Astrocyte (in vitro differentiated cells and primary cell): ENCODE data around the gene IFITM2. TPM values are rescaled to one million over a fixed set of nuclear protein-coding genes. Genes with fewer than 3 reads are reported as not detected.
"Not testable (repeated sequence)": the region's sequence is repeated elsewhere in the genome, so short reads cannot be mapped to it uniquely, and the experiment has no call there.

ENCODE experiments used
- DNase-seq: peaks from one replicate; pipeline ENCODE4 v3.0.0-alpha.2; 2010; ENCODE audit warnings: low read depth
- FAIRE-seq: peaks from 2 replicates; lab custom pipeline; 2011; peaks lifted over from hg19 to GRCh38; lab: Jason Lieb, UNC
- H2AFZ ChIP-seq: 2 replicates; pipeline ENCODE4 v1.6.0; 2012; ENCODE audit warnings: low read depth, low read length, inconsistent platforms
- H3K27ac ChIP-seq: 2 replicates; pipeline ENCODE4 v1.5.1; 2011; ENCODE audit warnings: low read depth, low read length, inconsistent platforms
- H3K27me3 ChIP-seq: 2 replicates; pipeline ENCODE4 v1.6.0; 2011; ENCODE audit warnings: low read length, inconsistent platforms; ENCODE audit not compliant: insufficient read depth
- H3K36me3 ChIP-seq: 2 replicates; pipeline ENCODE4 v1.5.1; 2011; ENCODE audit warnings: low read length, inconsistent platforms; ENCODE audit not compliant: insufficient read depth
- H3K4me1 ChIP-seq: 2 replicates; pipeline ENCODE4 v1.5.1; 2011; ENCODE audit warnings: low read length, inconsistent platforms; ENCODE audit not compliant: insufficient read depth
- H3K4me2 ChIP-seq: 2 replicates; pipeline ENCODE4 v1.6.0; 2012; ENCODE audit warnings: low read length, inconsistent platforms
- H3K4me3 ChIP-seq: 2 replicates; pipeline ENCODE4 v1.5.1; 2011; ENCODE audit warnings: low read depth, mild to moderate bottlenecking, low read length, inconsistent platforms; ENCODE audit not compliant: insufficient read depth
- H3K79me2 ChIP-seq: 2 replicates; pipeline ENCODE4 v1.6.0; 2012; ENCODE audit warnings: mild to moderate bottlenecking, low read length, inconsistent platforms; ENCODE audit not compliant: insufficient read depth
- H3K9ac ChIP-seq: 2 replicates; pipeline ENCODE4 v1.6.0; 2012; ENCODE audit warnings: mild to moderate bottlenecking, low read length, inconsistent platforms
- H3K9me3 ChIP-seq: 2 replicates; pipeline ENCODE4 v1.5.1; 2012; ENCODE audit warnings: low read depth, mild to moderate bottlenecking, low read length, inconsistent platforms; ENCODE audit not compliant: insufficient read depth
- H4K20me1 ChIP-seq: 2 replicates; pipeline ENCODE4 v1.6.0; 2012; ENCODE audit warnings: low read length, inconsistent platforms; ENCODE audit not compliant: insufficient read depth
- H3K27ac Mint-ChIP-seq: one replicate; pipeline ENCODE4 v1.8.0; 2021; ENCODE audit warnings: mild to moderate bottlenecking, mixed read lengths; ENCODE audit not compliant: unreplicated experiment
- H3K27me3 Mint-ChIP-seq: one replicate; pipeline ENCODE4 v1.8.0; 2021; ENCODE audit warnings: low read depth, mixed read lengths; ENCODE audit not compliant: unreplicated experiment
- H3K36me3 Mint-ChIP-seq: one replicate; pipeline ENCODE4 v1.8.0; 2021; ENCODE audit warnings: low read depth, mixed read lengths; ENCODE audit not compliant: unreplicated experiment
- H3K4me1 Mint-ChIP-seq: one replicate; pipeline ENCODE4 v1.8.0; 2021; ENCODE audit warnings: low read depth, mixed read lengths; ENCODE audit not compliant: unreplicated experiment
- H3K4me3 Mint-ChIP-seq: one replicate; pipeline ENCODE4 v1.8.0; 2021; ENCODE audit warnings: mild to moderate bottlenecking, moderate library complexity, mixed read lengths; ENCODE audit not compliant: unreplicated experiment
- H3K9me3 Mint-ChIP-seq: one replicate; pipeline ENCODE4 v1.8.0; 2021; ENCODE audit warnings: mild to moderate bottlenecking, mixed read lengths; ENCODE audit not compliant: unreplicated experiment
- CTCF ChIP-seq: IDR thresholded peaks from 2 replicates; pipeline ENCODE4 v1.5.1; 2011; ENCODE audit warnings: low read depth, mild to moderate bottlenecking, inconsistent platforms, low read length, moderate library complexity; ENCODE audit not compliant: insufficient read depth
- EZH2 ChIP-seq: IDR thresholded peaks from 2 replicates; pipeline ENCODE4 v1.6.1; 2012; ENCODE audit warnings: mild to moderate bottlenecking, low read length, inconsistent platforms; ENCODE audit not compliant: insufficient read depth
- total RNA-seq: library from RNA; stranded (reverse); gene quantifications from 2 replicates; pipeline ENCODE4 v1.2.1, GENCODE V29; 2021

The IFITM2 gene
- total RNA-seq, 1 donor from 2014 or later: 474 TPM

- no peak overlapping the region for H3K9ac ChIP-seq
- no peaks in the 10 kb centered on the region for H4K20me1 ChIP-seq
- no peaks in the 10 kb centered on the region for H3K27me3 Mint-ChIP-seq
- no peaks in the 10 kb centered on the region for H3K27me3 ChIP-seq
- H3K4me1 ChIP-seq: peaks cover 17% of the 10 kb centered on the region
- H3K4me1 Mint-ChIP-seq: peaks cover 12% of the 10 kb centered on the region
- TF ChIP-seq EZH2 (no peak), CTCF (no peak)
- H2AFZ ChIP-seq: no peak overlapping the region
- peaks cover 6% of the 10 kb centered on the region for H3K79me2 ChIP-seq
- no peak overlapping the region for H3K4me3 Mint-ChIP-seq
- H3K9me3 ChIP-seq: no peaks in the 10 kb centered on the region
- DNase-seq (no peak), FAIRE-seq (no peak)
- no peaks in the 10 kb centered on the region for H3K36me3 ChIP-seq
- no peak overlapping the region for H3K27ac Mint-ChIP-seq
- no peak overlapping the region for H3K4me2 ChIP-seq
- H3K27ac ChIP-seq: no peak overlapping the region
- peaks cover 2% of the 10 kb centered on the region for H3K9me3 Mint-ChIP-seq
- H3K36me3 Mint-ChIP-seq: peaks cover 4% of the 10 kb centered on the region
- no peak overlapping the region for H3K4me3 ChIP-seq
Observed at GRCh38 chr11:306645-307371, 808 bp upstream of the IFITM2 start.

- not testable (repeated sequence) for H3K9me3 ChIP-seq, H4K20me1 ChIP-seq, H3K9ac ChIP-seq, H2AFZ ChIP-seq, DNase-seq, H3K9me3 Mint-ChIP-seq, H3K36me3 Mint-ChIP-seq, H3K36me3 ChIP-seq, H3K27me3 ChIP-seq, FAIRE-seq, H3K27me3 Mint-ChIP-seq, H3K4me3 ChIP-seq, H3K27ac ChIP-seq, H3K79me2 ChIP-seq
- Mint-ChIP-seq H3K27ac (peak overlapping the region; percentile 81), H3K4me1 (peaks cover 25% of the 10 kb centered on the region), H3K4me3 (peak overlapping the region; percentile 94)
- Histone ChIP-seq H3K4me1 (peaks cover 19% of the 10 kb centered on the region), H3K4me2 (peak overlapping the region; percentile 91)
Observed at GRCh38 chr11:308740-309665, 1.4 kb downstream of the IFITM2 start.

GRCh38 chr11:309979-310572, 2.5 kb downstream of the IFITM2 start:
- not testable (repeated sequence) for H3K9me3 ChIP-seq, H3K27me3 Mint-ChIP-seq, H3K27me3 ChIP-seq, FAIRE-seq, H3K9me3 Mint-ChIP-seq, H3K9ac ChIP-seq, H3K36me3 ChIP-seq, H2AFZ ChIP-seq, H3K36me3 Mint-ChIP-seq, DNase-seq, H3K79me2 ChIP-seq, H3K27ac ChIP-seq, H4K20me1 ChIP-seq
- Mint-ChIP-seq H3K4me1 (peaks cover 25% of the 10 kb centered on the region), H3K4me3 (peak overlapping the region; percentile 94), H3K27ac (peak overlapping the region; percentile 50)
- Histone ChIP-seq H3K4me1 (peaks cover 22% of the 10 kb centered on the region), H3K4me2 (peak overlapping the region; percentile 91), H3K4me3 (peak overlapping the region; percentile 12)

DNA sequence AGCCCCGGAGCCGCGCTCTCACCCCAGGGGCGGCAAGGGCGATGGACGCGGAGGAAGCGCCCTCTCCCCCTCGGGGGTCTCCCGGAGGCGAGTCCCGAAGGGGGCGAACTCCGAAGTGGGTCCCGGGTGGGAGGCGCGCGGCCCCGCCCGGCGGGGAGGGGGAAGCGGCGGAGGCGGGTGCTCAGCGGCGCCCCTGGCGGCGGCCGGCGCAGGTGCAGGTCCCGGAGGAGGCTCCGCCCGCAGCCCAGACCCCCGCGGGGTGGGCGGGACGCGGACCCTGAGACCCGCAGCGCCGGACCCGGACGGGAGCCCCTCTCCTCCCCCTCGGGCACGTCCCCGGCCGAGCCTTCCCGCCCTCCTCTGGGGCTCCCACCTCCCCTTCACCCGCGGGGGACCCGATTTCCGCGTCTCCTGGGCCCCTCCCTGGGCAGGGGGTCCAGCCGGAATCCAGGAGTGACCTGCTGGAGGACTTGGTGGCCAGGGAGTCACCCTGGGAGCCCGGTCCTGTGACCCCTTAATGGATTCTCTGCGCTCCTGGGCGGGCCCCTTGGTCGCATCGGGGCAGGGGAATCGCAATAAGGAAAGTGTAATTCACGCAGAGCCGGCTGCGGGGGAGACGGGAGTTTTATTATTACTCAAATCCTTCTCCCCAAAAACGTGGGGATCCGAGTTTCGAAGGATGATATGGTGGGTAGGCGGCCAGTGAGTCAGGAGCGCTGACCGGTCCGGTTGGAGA, 3.6 kb downstream of the IFITM2 start:
- H3K9ac ChIP-seq, H3K27me3 Mint-ChIP-seq, H4K20me1 ChIP-seq, H2AFZ ChIP-seq, H3K79me2 ChIP-seq, H3K36me3 ChIP-seq, H3K9me3 Mint-ChIP-seq, FAIRE-seq, H3K27ac ChIP-seq, H3K4me3 ChIP-seq, H3K9me3 ChIP-seq, H3K36me3 Mint-ChIP-seq, DNase-seq: not testable (repeated sequence)
- peak overlapping the region; percentile 55 for H3K4me2 ChIP-seq
- Mint-ChIP-seq H3K4me1 (peaks cover 25% of the 10 kb centered on the region), H3K4me3 (peak overlapping the region; percentile 81), H3K27ac (peak overlapping the region; percentile 93)
- peaks cover 10% of the 10 kb centered on the region for H3K27me3 ChIP-seq
- peaks cover 22% of the 10 kb centered on the region for H3K4me1 ChIP-seq
